CD4-positive, alpha-beta memory T cell (primary cell): Measurements from ENCODE around the gene HDDC2. TPM values are rescaled to one million over a fixed set of nuclear protein-coding genes. Genes with fewer than 3 reads are reported as not detected.

Source experiments
- CTCF ChIA-PET: fragments of 350-600 bp; sonication (Branson Sonifier 250); formaldehyde crosslinking; loops from one replicate; lab custom pipeline; 2021; ENCODE audit warnings: inconsistent platforms; ENCODE audit not compliant: partially characterized antibody; lab: Charles Lee
- POLR2A ChIA-PET: fragments of 350-600 bp; sonication (Branson Sonifier 250); formaldehyde crosslinking; loops from one replicate; lab custom pipeline; 2021; ENCODE audit not compliant: partially characterized antibody; lab: Charles Lee
- DNase-seq, 5 donors: peaks; one replicate each; pipeline versions ENCODE4 v3.0.0 to v3.0.0-alpha.2; 2020 to 2022; ENCODE audit warnings: mixed read lengths in 1 of 5
- H3K27ac ChIP-seq: one replicate; pipeline ENCODE4 v1.7.0; 2013; ENCODE audit warnings: low read depth, low read length
- H3K27me3 ChIP-seq: 2 replicates; pipeline ENCODE4 v1.7.0; 2013; ENCODE audit warnings: mild to moderate bottlenecking, low read length, moderate library complexity; ENCODE audit not compliant: insufficient read depth
- H3K36me3 ChIP-seq: 2 replicates; pipeline ENCODE4 v1.7.0; 2013; ENCODE audit warnings: mild to moderate bottlenecking, low read length, moderate library complexity; ENCODE audit not compliant: insufficient read depth
- H3K4me1 ChIP-seq: 2 replicates; pipeline ENCODE4 v1.7.0; 2013; ENCODE audit warnings: mild to moderate bottlenecking, low read length, moderate library complexity; ENCODE audit not compliant: insufficient read depth
- H3K4me3 ChIP-seq, 2 donors: one replicate each; pipeline ENCODE4 v1.7.0; 2013; ENCODE audit warnings: low read length in 2 of 2, mild to moderate bottlenecking in 1 of 2
- H3K9me3 ChIP-seq, 2 donors: one replicate each; pipeline ENCODE4 v1.7.0; 2013; ENCODE audit warnings: low read length in 2 of 2, control low read depth in 1 of 2; ENCODE audit not compliant: control insufficient read depth in 1 of 2
- H3K27ac Mint-ChIP-seq, 7 donors: one replicate each; pipeline ENCODE4 v1.8.0; 2020 to 2021; ENCODE audit warnings: mixed read lengths in 7 of 7, mild to moderate bottlenecking in 6 of 7, inconsistent platforms in 3 of 7, moderate library complexity in 3 of 7
- H3K27me3 Mint-ChIP-seq, 2 donors: one replicate each; pipeline ENCODE4 v1.8.0; 2020 to 2021; ENCODE audit warnings: mixed read lengths in 2 of 2
- H3K36me3 Mint-ChIP-seq, 2 donors: one replicate each; pipeline ENCODE4 v1.8.0; 2020 to 2021; ENCODE audit warnings: mixed read lengths in 2 of 2, inconsistent platforms in 1 of 2, mild to moderate bottlenecking in 1 of 2
- H3K4me1 Mint-ChIP-seq, 4 donors: one replicate each; pipeline ENCODE4 v1.8.0; 2020 to 2021; ENCODE audit warnings: mixed read lengths in 4 of 4, mild to moderate bottlenecking in 1 of 4
- H3K4me3 Mint-ChIP-seq, 8 donors: one replicate each; pipeline ENCODE4 v1.8.0; 2020 to 2021; ENCODE audit warnings: mixed read lengths in 8 of 8, mild to moderate bottlenecking in 7 of 8, moderate library complexity in 6 of 8, inconsistent platforms in 3 of 8
- H3K9me3 Mint-ChIP-seq, 8 donors: one replicate each; pipeline ENCODE4 v1.8.0; 2020 to 2021; ENCODE audit warnings: mixed read lengths in 8 of 8, mild to moderate bottlenecking in 5 of 8, inconsistent platforms in 3 of 8, moderate library complexity in 1 of 8
- intact Hi-C: fragments of 100-400 bp; cut with micrococcal nuclease; formaldehyde crosslinking; loops from one replicate; pipeline ENCODE4 v1.15.1; 2023
- polyA plus RNA-seq, 2 donors: library from polyadenylated mRNA; unstranded; fragments of 300-500 nt; fragmentation: Illumina TruSeq; gene quantifications; one replicate each; pipeline ENCODE4 v1.2.3, GENCODE V29; 2021
- total RNA-seq, 2 experiments: library from RNA; stranded (reverse); gene quantifications; one replicate each; pipeline ENCODE4 v1.2.3, GENCODE V29; 2021

HDDC2 gene
- total and polyA plus RNA-seq, 4 experiments from 2014 or later: 49.5 to 128 (median 75.3) TPM

DNA sequence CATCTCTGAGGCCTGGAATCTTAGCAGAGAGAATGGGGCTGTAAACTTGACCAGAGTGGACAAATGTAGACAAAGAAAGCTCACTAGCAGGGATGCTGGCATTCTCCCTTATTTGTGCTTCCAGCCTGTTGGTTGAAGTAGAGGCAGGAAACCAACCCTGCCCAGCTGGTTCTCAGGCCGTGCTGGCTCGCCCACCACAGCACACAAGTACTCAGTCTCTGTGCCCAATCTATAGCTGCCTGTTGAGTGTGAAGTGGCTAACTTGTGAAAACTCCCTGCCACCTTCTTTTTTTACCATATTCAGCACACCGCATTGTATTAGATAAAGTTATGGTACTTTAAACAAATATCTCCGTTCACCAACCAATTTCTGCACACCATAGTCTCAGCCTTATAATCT lies 37.3 kb downstream of the HDDC2 start:
- H3K9me3 ChIP-seq: no peaks in the 10 kb centered on the region
- no peaks in the 10 kb centered on the region for H3K27me3 Mint-ChIP-seq
- no peak overlapping the region for H3K27ac ChIP-seq
- no peaks in the 10 kb centered on the region for H3K4me1 ChIP-seq
- H3K4me1 Mint-ChIP-seq: no peaks in the 10 kb centered on the region
- H3K4me3 ChIP-seq: no peak overlapping the region
- H3K36me3 ChIP-seq: no peaks in the 10 kb centered on the region
- ChIA-PET POLR2A (no interaction called here), CTCF (interaction anchor here (0.9 kb wide), 2 partner anchors 17 to 46 kb away, joined by 3 read pairs; no protein-coding TSS in a partner anchor)
- intact Hi-C loops: no loop called here
- H3K27me3 ChIP-seq: no peaks in the 10 kb centered on the region
- H3K27ac Mint-ChIP-seq: no peak overlapping the region
- peaks cover 0 to 4% (median 0%) of the 10 kb centered on the region in 8 donors for H3K9me3 Mint-ChIP-seq
- no peak overlapping the region for H3K4me3 Mint-ChIP-seq
- no peaks in the 10 kb centered on the region for H3K36me3 Mint-ChIP-seq
- DNase-seq: no peak

DNA sequence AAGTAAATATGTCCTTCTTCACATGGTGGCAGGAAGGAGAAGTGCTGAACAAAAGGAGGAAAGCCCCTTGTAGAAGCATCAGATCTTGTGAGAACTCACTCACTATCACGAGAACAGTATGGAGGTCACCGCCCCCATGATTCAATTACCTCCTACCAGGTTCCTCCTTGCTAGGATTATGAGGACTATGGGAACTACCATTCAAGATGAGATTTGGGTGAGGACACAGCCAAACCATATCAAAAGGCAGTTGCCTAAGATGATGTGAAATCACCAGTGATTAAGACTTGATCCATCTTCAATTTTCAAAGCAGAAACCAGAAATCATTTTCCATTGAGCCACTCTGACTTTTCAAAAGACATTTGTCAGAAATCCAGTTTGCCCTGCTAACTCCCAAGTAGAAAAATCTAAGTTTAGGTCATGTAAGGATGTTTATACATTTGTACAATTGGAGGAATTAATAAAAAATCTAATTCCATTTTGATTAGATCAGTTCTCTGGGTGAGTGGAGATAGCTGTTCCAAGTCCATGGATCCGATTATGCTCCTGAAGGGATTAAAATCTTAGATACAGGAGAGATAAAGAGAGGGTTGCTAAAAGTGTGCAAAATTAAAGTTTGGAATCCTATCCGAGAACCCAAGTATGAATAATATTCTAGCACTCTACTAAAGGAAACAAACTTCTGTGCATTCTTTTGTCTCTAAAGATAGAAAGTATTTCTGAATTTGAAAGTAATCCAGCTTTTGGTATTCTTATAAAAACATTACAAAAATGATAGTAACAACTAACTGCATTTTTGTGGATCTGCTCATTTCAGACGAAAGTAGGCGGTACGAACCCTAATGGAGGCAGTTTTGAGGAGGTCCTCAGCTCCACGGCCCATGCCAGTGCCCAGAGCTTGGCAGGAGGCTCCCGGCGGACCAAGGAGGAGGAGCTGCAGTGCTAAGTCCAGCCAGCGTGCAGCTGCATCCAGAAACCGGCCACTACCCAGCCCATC lies 39.5 kb downstream of the HDDC2 start:
- Histone ChIP-seq H3K27me3 (no peaks in the 10 kb centered on the region), H3K4me3 (no peak overlapping the region), H3K4me1 (no peaks in the 10 kb centered on the region), H3K36me3 (no peaks in the 10 kb centered on the region), H3K27ac (no peak overlapping the region), H3K9me3 (no peaks in the 10 kb centered on the region)
- POLR2A ChIA-PET: no interaction called here
- H3K36me3 Mint-ChIP-seq: no peaks in the 10 kb centered on the region
- no peak for DNase-seq
- intact Hi-C loops: no loop called here
- no peaks in the 10 kb centered on the region for H3K9me3 Mint-ChIP-seq
- CTCF ChIA-PET: interaction anchor here (1.4 kb wide), 1 partner anchor 11 kb away, joined by 4 read pairs; no protein-coding TSS in a partner anchor
- H3K4me3 Mint-ChIP-seq: no peak overlapping the region
- H3K27ac Mint-ChIP-seq: no peak overlapping the region
- no peaks in the 10 kb centered on the region for H3K4me1 Mint-ChIP-seq
- H3K27me3 Mint-ChIP-seq: no peaks in the 10 kb centered on the region

DNA sequence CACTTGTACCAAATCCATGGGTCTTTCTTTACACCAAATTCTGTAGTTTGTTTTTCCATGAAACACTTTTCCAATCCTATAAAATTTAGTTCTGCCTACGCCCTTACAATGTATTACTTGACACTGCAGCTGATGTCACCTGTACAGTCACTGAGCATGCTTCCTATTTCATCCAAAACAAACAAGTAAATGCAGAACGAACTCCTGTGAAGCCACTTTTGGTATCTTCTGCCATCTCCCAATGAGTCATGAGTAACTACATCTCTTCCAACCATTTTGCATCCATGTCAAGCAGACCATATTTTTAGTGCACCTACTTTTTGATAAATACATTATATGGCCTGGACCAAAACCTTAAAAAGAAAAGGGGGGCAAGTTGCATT lies 42.4 kb downstream of the HDDC2 start:
- no peak for DNase-seq
- Mint-ChIP-seq H3K27me3 (no peaks in the 10 kb centered on the region), H3K27ac (no peak overlapping the region), H3K4me1 (no peaks in the 10 kb centered on the region), H3K9me3 (no peaks in the 10 kb centered on the region), H3K4me3 (no peak overlapping the region), H3K36me3 (no peaks in the 10 kb centered on the region)
- POLR2A ChIA-PET: no interaction called here
- CTCF ChIA-PET: no interaction called here
- Histone ChIP-seq H3K4me3 (no peak overlapping the region), H3K9me3 (no peaks in the 10 kb centered on the region), H3K27ac (no peak overlapping the region), H3K36me3 (no peaks in the 10 kb centered on the region), H3K27me3 (no peaks in the 10 kb centered on the region), H3K4me1 (no peaks in the 10 kb centered on the region)
- intact Hi-C loops: no loop called here

DNA sequence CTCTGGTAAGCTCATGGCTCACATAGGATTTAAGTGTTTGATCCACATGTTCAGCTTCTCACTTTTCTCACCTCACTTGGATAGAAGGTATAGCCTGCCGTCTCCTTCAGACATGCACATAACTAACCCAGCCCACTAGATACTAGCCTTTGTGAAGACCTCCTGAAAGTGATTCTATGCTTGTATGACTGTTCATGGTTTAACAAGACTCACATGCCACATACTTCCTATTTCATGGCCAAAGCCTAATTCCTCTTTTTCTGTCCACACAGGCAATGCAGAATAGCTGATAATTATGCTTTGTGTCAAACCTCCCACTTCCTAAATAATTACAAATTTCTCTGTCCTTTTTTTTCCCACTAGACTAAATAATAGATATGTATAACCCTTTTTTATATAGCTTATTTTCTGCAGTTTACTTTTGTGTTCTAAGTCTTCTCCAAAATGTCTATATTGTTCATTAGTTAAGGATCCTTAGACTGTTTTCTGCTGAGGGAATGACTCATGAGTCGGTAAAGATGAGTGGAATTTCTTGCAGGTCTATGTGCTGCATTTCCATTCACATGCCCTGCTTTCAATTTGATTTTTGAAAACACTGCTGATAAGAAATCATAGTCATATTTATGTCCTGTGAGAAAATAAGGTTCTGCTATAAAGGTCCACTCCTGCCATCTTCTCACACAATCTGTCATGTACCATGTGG lies 43.0 kb downstream of the HDDC2 start:
- Histone ChIP-seq H3K4me3 (no peak overlapping the region), H3K4me1 (no peaks in the 10 kb centered on the region), H3K36me3 (no peaks in the 10 kb centered on the region), H3K27ac (no peak overlapping the region), H3K27me3 (no peaks in the 10 kb centered on the region), H3K9me3 (no peaks in the 10 kb centered on the region)
- Mint-ChIP-seq H3K4me3 (no peak overlapping the region), H3K9me3 (no peaks in the 10 kb centered on the region), H3K36me3 (no peaks in the 10 kb centered on the region), H3K4me1 (no peaks in the 10 kb centered on the region), H3K27ac (no peak overlapping the region), H3K27me3 (no peaks in the 10 kb centered on the region)
- POLR2A ChIA-PET: no interaction called here
- CTCF ChIA-PET: no interaction called here
- intact Hi-C loops: no loop called here
- DNase-seq: no peak

DNA sequence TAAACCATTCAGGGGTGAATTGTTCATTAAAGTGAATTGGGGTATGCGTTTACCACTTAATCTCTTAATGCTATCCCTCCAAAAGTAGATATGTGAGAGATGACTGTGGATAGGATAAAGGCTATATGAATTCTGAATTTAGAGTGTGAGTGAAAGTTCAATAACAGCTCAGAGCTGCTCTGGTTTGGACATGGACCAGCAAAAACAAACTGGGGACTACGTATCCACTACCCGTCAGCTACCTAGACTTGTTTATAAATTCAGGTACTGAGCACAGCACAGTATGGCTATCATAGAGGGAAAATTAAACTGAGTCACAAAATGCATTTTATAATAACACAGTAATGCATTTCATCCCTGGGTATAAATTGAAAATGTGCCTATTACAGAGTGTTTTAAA lies 44.4 kb downstream of the HDDC2 start:
- Histone ChIP-seq H3K4me1 (no peaks in the 10 kb centered on the region), H3K27me3 (no peaks in the 10 kb centered on the region), H3K36me3 (no peaks in the 10 kb centered on the region), H3K4me3 (no peak overlapping the region), H3K9me3 (no peaks in the 10 kb centered on the region), H3K27ac (no peak overlapping the region)
- no peak for DNase-seq
- Mint-ChIP-seq H3K27ac (no peak overlapping the region), H3K36me3 (no peaks in the 10 kb centered on the region), H3K4me3 (no peak overlapping the region), H3K9me3 (no peaks in the 10 kb centered on the region), H3K27me3 (no peaks in the 10 kb centered on the region), H3K4me1 (no peaks in the 10 kb centered on the region)
- ChIA-PET CTCF (no interaction called here), POLR2A (no interaction called here)
- intact Hi-C loops: no loop called here

DNA sequence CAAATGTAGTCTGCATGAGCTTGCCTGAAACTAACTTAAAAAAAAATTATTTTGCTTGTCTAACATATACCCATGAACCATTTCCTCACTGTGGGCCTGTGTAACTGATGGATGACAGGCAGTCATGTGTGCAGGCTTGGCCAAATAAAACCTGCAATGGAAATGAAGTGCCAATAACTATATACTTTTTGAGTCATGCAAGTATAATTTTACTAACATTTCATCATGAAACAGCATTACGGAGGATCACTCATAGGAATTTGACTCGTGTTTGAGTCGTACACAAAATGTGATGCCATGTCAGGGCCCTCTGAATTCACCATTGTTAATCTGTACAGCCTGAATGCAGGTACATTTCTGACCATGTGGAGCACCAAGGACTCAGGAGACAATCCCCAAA lies 46.6 kb downstream of the HDDC2 start:
- H3K27ac ChIP-seq: no peak overlapping the region
- CTCF ChIA-PET: no interaction called here
- H3K27me3 Mint-ChIP-seq: no peaks in the 10 kb centered on the region
- intact Hi-C loops: no loop called here
- H3K36me3 ChIP-seq: no peaks in the 10 kb centered on the region
- H3K27ac Mint-ChIP-seq: no peak overlapping the region
- H3K9me3 ChIP-seq: no peaks in the 10 kb centered on the region
- no peak for DNase-seq
- no peak overlapping the region for H3K4me3 Mint-ChIP-seq
- H3K4me3 ChIP-seq: no peak overlapping the region
- H3K9me3 Mint-ChIP-seq: no peaks in the 10 kb centered on the region
- H3K36me3 Mint-ChIP-seq: no peaks in the 10 kb centered on the region
- H3K4me1 Mint-ChIP-seq: no peaks in the 10 kb centered on the region
- POLR2A ChIA-PET: no interaction called here
- no peaks in the 10 kb centered on the region for H3K4me1 ChIP-seq
- no peaks in the 10 kb centered on the region for H3K27me3 ChIP-seq

DNA sequence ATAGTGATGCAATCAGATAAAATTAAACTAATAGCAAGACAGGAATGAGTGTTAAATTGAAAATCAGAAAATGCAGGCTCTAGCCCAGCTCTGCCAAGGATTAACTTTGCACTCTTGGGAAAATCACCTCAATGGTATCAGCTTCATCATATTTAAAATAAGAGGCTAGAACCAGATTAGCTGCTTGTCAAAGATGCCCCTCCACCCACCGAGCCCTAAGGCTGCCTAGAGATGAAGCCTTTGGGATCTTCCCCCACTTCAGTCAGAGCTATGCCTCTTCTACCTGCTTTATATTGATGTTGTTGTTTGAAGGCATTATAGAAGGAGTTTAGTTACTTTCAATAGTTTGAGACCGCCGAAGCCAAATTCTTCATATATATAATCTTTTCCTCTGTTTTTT lies 47.4 kb downstream of the HDDC2 start:
- no peaks in the 10 kb centered on the region for H3K27me3 ChIP-seq
- no peak overlapping the region for H3K27ac ChIP-seq
- H3K4me1 ChIP-seq: no peaks in the 10 kb centered on the region
- Mint-ChIP-seq H3K4me1 (no peaks in the 10 kb centered on the region), H3K27ac (no peak overlapping the region), H3K9me3 (no peaks in the 10 kb centered on the region), H3K4me3 (no peak overlapping the region), H3K27me3 (no peaks in the 10 kb centered on the region), H3K36me3 (no peaks in the 10 kb centered on the region)
- no peak overlapping the region for H3K4me3 ChIP-seq
- POLR2A ChIA-PET: no interaction called here
- no peaks in the 10 kb centered on the region for H3K9me3 ChIP-seq
- no peaks in the 10 kb centered on the region for H3K36me3 ChIP-seq
- intact Hi-C loops: no loop called here
- no peak for DNase-seq
- CTCF ChIA-PET: no interaction called here
